Measurements from ENCODE around the gene ZBED5. TPM values are rescaled to one million over a fixed set of nuclear protein-coding genes. Genes with fewer than 3 reads are reported as not detected.
A peak's percentile ranks its signal among the peaks of the same experiment; 100 is the strongest.

The ZBED5 gene
- total RNA-seq, 2 experiments from 2014 or later = 44.2 to 45.6 TPM

GRCh38 chr11:10872097-10872496 is 14.2 kb upstream of the ZBED5 start:
- Mint-ChIP-seq H3K27ac (no peak overlapping the region), H3K36me3 (ENCODE audit: low read depth) (peaks cover 16% of the 10 kb centered on the region), H3K9me3 (peaks cover 18% of the 10 kb centered on the region), H3K4me3 (no peak overlapping the region), H3K4me1 (peaks cover 3% of the 10 kb centered on the region), H3K27me3 (no peaks in the 10 kb centered on the region)
- ChIA-PET POLR2A (interaction anchor here (1.7 kb wide), 1 partner anchor 63 kb away, joined by 5 read pairs; the partner anchor contains the start of gene EIF4G2), CTCF (no interaction called here)
- DNase-seq = no peak

GRCh38 chr11:10868352-10868751 is 10.5 kb upstream of the ZBED5 start:
- Mint-ChIP-seq H3K36me3 (ENCODE audit: low read depth) (peaks cover 7% of the 10 kb centered on the region), H3K27ac (no peak overlapping the region), H3K27me3 (no peaks in the 10 kb centered on the region), H3K4me1 (peaks cover 16% of the 10 kb centered on the region), H3K9me3 (peaks cover 14% of the 10 kb centered on the region), H3K4me3 (no peak overlapping the region)
- no peak for DNase-seq
- CTCF ChIA-PET = no interaction called here
- POLR2A ChIA-PET = interaction anchor here (1.6 to 1.9 kb wide), 2 partner anchors 11 to 75 kb away, joined by 3 to 8 read pairs; partner anchors contain the start of gene ZBED5

GRCh38 chr11:10866893-10867331 is 9.1 kb upstream of the ZBED5 start:
- POLR2A ChIA-PET = no interaction called here
- Mint-ChIP-seq H3K27me3 (no peaks in the 10 kb centered on the region), H3K27ac (no peak overlapping the region), H3K4me3 (no peak overlapping the region), H3K36me3 (ENCODE audit: low read depth) (peaks cover 7% of the 10 kb centered on the region), H3K9me3 (peaks cover 6% of the 10 kb centered on the region), H3K4me1 (peaks cover 23% of the 10 kb centered on the region)
- CTCF ChIA-PET = no interaction called here
- DNase-seq = no peak

GRCh38 chr11:10865837-10866270 is 8.0 kb upstream of the ZBED5 start:
- Mint-ChIP-seq H3K4me3 (no peak overlapping the region), H3K9me3 (no peaks in the 10 kb centered on the region), H3K27me3 (no peaks in the 10 kb centered on the region), H3K36me3 (ENCODE audit: low read depth) (no peaks in the 10 kb centered on the region), H3K4me1 (peaks cover 23% of the 10 kb centered on the region), H3K27ac (no peak overlapping the region)
- DNase-seq = no peak
- POLR2A ChIA-PET = no interaction called here
- CTCF ChIA-PET = no interaction called here

GRCh38 chr11:10864688-10865087 is 6.8 kb upstream of the ZBED5 start:
- Mint-ChIP-seq H3K9me3 (no peaks in the 10 kb centered on the region), H3K36me3 (ENCODE audit: low read depth) (peaks cover 4% of the 10 kb centered on the region), H3K27me3 (no peaks in the 10 kb centered on the region), H3K4me1 (peaks cover 30% of the 10 kb centered on the region), H3K27ac (no peak overlapping the region), H3K4me3 (no peak overlapping the region)
- DNase-seq = no peak
- ChIA-PET POLR2A (no interaction called here), CTCF (no interaction called here)

- DNase-seq = no peak
- H3K27ac Mint-ChIP-seq = no peak overlapping the region
- no peak overlapping the region for H3K4me3 Mint-ChIP-seq
- peaks cover 6% of the 10 kb centered on the region for H3K36me3 Mint-ChIP-seq (ENCODE audit: low read depth)
- POLR2A ChIA-PET = interaction anchor here (0.6 kb wide), 1 partner anchor 54 kb away, joined by 3 read pairs; the partner anchor contains the start of gene EIF4G2
- peaks cover 34% of the 10 kb centered on the region for H3K4me1 Mint-ChIP-seq
- H3K9me3 Mint-ChIP-seq = no peaks in the 10 kb centered on the region
- H3K27me3 Mint-ChIP-seq = no peaks in the 10 kb centered on the region
- CTCF ChIA-PET = no interaction called here
These were observed 4.6 kb upstream of the ZBED5 start for GRCh38 chr11:10862446-10862845.

- no peaks in the 10 kb centered on the region for H3K9me3 Mint-ChIP-seq
- CTCF ChIA-PET = no interaction called here
- peaks cover 31% of the 10 kb centered on the region for H3K4me1 Mint-ChIP-seq
- no peak overlapping the region for H3K4me3 Mint-ChIP-seq
- DNase-seq = no peak
- no peaks in the 10 kb centered on the region for H3K27me3 Mint-ChIP-seq
- POLR2A ChIA-PET = interaction anchor here (0.6 to 1.9 kb wide), 2 partner anchors 54 kb away, joined by 3 to 12 read pairs; partner anchors contain the start of gene EIF4G2
- H3K27ac Mint-ChIP-seq = no peak overlapping the region
- peaks cover 13% of the 10 kb centered on the region for H3K36me3 Mint-ChIP-seq (ENCODE audit: low read depth)
These were observed 3.9 kb upstream of the ZBED5 start for GRCh38 chr11:10861799-10862198.

- no peak for DNase-seq
- POLR2A ChIA-PET = interaction anchor here (1.9 kb wide), 1 partner anchor 53 kb away, joined by 12 read pairs; the partner anchor contains the start of gene EIF4G2
- CTCF ChIA-PET = interaction anchor here (1.1 kb wide), 1 partner anchor 12 kb away, joined by 4 read pairs; no protein-coding TSS in a partner anchor
These were observed 3.2 kb upstream of the ZBED5 start for GRCh38 chr11:10861047-10861446.

GRCh38 chr11:10858439-10859325 is 829 bp upstream of the ZBED5 start:
- peak overlapping the region; percentile 100 for H3K27ac Mint-ChIP-seq
- H3K27me3 Mint-ChIP-seq = no peaks in the 10 kb centered on the region
- H3K36me3 Mint-ChIP-seq (ENCODE audit: low read depth) = peaks cover 34% of the 10 kb centered on the region
- DNase-seq = peak; percentile 56
- ChIA-PET CTCF (interaction anchor here (0.8 to 4.4 kb wide), 9 partner anchors 11 to 318 kb away, joined by 3 to 28 read pairs (median 4); partner anchors contain the start of genes CTR9, EIF4G2 and RNF141), POLR2A (interaction anchor here (1.0 to 6.6 kb wide), 20 partner anchors 10 to 1895 kb away, joined by 3 to 379 read pairs (median 4); partner anchors contain the start of genes EIF4G2 and TMEM9B)
- no peaks in the 10 kb centered on the region for H3K9me3 Mint-ChIP-seq
- H3K4me1 Mint-ChIP-seq = peaks cover 45% of the 10 kb centered on the region
- H3K4me3 Mint-ChIP-seq = peak overlapping the region; percentile 100

More at GRCh38 chr11:10861047-10861446, 3.2 kb upstream of the ZBED5 start:
- Mint-ChIP-seq H3K27ac (no peak overlapping the region), H3K4me3 (no peak overlapping the region), H3K36me3 (ENCODE audit: low read depth) (peaks cover 20% of the 10 kb centered on the region), H3K27me3 (no peaks in the 10 kb centered on the region), H3K4me1 (peaks cover 36% of the 10 kb centered on the region), H3K9me3 (no peaks in the 10 kb centered on the region)

GRCh38 chr11:10857459-10857708 is 469 bp downstream of the ZBED5 start:
- no peak for DNase-seq
- Mint-ChIP-seq H3K36me3 (ENCODE audit: low read depth) (peaks cover 46% of the 10 kb centered on the region), H3K9me3 (no peaks in the 10 kb centered on the region), H3K4me1 (peaks cover 41% of the 10 kb centered on the region), H3K27me3 (no peaks in the 10 kb centered on the region), H3K4me3 (peak overlapping the region; percentile 100), H3K27ac (peak overlapping the region; percentile 100)
- CTCF ChIA-PET = interaction anchor here (0.8 to 4.4 kb wide), 7 partner anchors 11 to 63 kb away, joined by 3 to 28 read pairs (median 4); partner anchors contain the start of gene EIF4G2
- POLR2A ChIA-PET = interaction anchor here (0.6 to 6.6 kb wide), 20 partner anchors 9 to 1893 kb away, joined by 3 to 379 read pairs (median 4); partner anchors contain the start of genes CTR9, EIF4G2 and TMEM9B

GRCh38 chr11:10856689-10857458 is 979 bp downstream of the ZBED5 start:
- Mint-ChIP-seq H3K9me3 (no peaks in the 10 kb centered on the region), H3K4me3 (peak overlapping the region; percentile 100), H3K4me1 (peaks cover 42% of the 10 kb centered on the region), H3K36me3 (ENCODE audit: low read depth) (peaks cover 51% of the 10 kb centered on the region), H3K27ac (peak overlapping the region; percentile 100), H3K27me3 (no peaks in the 10 kb centered on the region)
- DNase-seq = no peak
- POLR2A ChIA-PET = interaction anchor here (0.7 to 6.6 kb wide), 13 partner anchors 9 to 987 kb away, joined by 3 to 379 read pairs (median 4); partner anchors contain the start of gene EIF4G2
- CTCF ChIA-PET = interaction anchor here (1.0 to 4.4 kb wide), 4 partner anchors 11 to 63 kb away, joined by 3 to 28 read pairs (median 6); partner anchors contain the start of gene EIF4G2

GRCh38 chr11:10855295-10855694 is 2.6 kb downstream of the ZBED5 start:
- no peak overlapping the region for H3K4me3 Mint-ChIP-seq
- ChIA-PET POLR2A (interaction anchor here (1.6 to 6.6 kb wide), 2 partner anchors 48 to 60 kb away, joined by 3 to 379 read pairs; partner anchors contain the start of gene EIF4G2), CTCF (interaction anchor here (4.4 kb wide), 1 partner anchor 46 kb away, joined by 28 read pairs; the partner anchor contains the start of gene EIF4G2)
- no peak overlapping the region for H3K27ac Mint-ChIP-seq
- no peak for DNase-seq
- H3K4me1 Mint-ChIP-seq = peaks cover 41% of the 10 kb centered on the region
- H3K27me3 Mint-ChIP-seq = no peaks in the 10 kb centered on the region
- H3K9me3 Mint-ChIP-seq = no peaks in the 10 kb centered on the region
- peaks cover 53% of the 10 kb centered on the region for H3K36me3 Mint-ChIP-seq (ENCODE audit: low read depth)
